ENCODE results near the gene MAP3K13.
"Not testable (repeated sequence)": the region's sequence is repeated elsewhere in the genome, so short reads cannot be mapped to it uniquely, and the experiment has no call there.

The MAP3K13 gene

DNA sequence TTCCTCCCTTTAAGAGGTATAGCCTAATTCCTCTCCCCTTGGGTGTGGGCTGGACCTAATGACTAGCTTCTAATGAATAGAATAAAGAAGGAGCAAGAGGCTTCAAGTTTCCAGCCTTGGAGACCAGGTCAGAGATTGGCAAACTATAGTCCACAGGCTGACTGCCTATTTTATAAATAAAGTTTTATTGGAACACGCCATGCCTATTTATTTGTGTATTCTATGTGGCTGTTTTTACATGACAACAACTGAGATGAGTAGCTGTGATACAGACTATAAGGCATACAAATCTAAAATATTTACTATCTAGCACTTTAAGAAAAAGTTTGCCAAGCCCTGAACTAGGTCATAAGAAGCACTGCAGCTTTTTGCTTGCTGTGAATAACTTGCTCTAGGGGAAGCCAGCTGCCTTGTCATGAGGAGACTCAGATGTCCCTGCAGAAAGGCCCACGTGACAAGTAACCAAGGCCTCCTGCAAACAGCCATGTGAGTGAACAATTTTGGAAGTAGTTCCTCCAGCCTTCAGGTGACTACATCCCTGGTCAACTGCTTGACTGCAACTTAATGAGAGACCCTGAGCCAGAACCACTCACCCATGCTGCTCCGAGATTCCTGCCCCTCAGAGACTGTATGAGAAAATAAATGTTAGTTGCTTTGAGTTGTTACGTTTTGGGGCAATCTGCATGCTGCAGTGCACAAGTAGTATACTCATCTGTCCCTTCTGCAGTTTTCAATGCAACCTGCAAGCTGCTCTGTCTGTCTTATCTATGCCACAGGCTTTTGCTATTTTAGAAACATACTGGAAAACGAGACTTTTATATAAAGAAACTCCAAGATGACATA lies 21.1 kb upstream of the MAP3K13 start:
- DNase-seq, result no peak

DNA sequence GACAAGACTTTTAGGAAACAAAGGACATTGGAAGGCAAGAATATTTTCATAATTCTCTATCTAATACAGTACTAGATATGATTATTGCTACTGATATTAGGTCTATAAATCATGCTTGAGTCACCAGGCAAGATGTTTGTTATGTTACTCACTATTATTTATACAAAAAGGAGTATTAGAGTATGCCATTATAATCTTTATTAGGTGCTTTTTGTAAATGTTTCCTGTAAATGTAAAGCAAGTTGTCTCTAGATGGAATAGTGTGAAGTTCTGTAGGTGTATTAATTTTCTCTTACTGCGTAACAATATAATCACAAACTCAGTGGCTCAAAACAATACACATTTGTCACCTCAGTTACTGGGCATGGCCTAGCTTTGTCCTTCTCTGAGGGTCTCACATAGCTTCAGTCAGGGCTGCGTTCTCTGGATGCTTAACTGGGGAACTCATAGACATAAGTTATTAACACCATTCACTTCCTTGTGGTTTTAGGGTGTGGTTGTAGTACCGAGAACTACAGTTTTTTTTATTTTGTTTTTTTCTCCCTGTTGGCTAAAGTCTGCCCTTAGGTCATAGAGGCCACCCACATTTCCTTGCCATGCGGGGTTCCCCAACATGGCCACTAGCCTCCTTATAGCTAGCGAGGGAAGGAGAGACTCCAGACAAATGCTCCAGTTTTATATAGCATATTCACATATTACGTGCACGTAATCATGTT lies 20.3 kb upstream of the MAP3K13 start:
- no peak for DNase-seq

DNA sequence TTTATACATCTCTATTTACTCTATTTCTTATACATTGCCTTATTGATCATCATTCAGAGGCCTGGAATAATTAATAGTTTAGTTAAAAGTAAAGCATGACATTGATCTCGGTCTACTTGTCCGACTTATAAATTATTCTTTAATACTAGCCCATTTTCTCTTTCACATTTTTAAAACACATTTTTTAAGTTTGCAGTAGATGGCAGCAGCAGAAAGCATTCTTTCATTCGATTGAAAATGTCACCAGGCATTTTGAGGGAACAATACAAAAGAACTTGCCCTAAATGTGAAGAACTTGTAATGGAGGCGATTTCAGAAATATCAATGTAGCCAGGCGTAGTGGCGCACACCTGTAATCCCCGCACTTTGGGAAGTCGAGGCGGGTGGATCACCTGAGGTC lies 15.5 kb upstream of the MAP3K13 start:
- DNase-seq, result no peak

DNA sequence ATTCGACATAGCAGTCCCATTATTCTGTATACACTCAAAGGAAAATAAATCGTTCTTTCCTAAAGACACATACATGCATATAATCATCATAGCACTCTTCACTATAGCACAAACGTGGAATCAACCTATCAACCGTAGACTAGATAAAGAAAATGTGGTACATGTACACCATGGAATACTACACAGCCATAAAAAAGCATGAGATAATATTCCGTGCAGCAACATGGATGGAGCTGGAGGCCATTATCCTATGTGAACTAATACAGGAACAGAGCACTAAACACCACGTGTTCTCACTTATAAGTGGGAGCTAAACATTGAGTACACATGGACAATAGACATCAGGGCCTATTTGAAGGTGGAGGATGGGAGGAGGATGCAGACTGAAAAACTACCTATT lies 12.1 kb upstream of the MAP3K13 start:
- DNase-seq, result no peak

DNA sequence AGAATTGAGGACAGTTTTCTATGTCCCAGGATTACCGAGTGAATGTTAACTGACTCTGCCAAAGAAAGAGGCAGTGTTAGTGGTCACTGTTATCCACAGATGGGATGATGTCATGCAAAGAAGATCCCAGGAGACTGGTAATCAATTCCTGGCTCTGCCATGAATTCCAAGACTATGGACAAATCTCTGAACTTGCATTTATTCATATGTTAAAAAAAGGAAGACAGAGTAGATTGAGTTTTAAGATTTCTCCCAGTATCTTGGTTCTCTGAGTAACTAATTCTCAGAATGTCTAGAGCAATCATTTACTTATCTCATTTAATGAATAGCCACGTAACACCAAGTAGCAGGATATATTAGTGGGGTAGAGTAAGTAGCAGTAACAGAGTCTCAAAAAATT lies 11.5 kb upstream of the MAP3K13 start:
- no peak for DNase-seq

DNA sequence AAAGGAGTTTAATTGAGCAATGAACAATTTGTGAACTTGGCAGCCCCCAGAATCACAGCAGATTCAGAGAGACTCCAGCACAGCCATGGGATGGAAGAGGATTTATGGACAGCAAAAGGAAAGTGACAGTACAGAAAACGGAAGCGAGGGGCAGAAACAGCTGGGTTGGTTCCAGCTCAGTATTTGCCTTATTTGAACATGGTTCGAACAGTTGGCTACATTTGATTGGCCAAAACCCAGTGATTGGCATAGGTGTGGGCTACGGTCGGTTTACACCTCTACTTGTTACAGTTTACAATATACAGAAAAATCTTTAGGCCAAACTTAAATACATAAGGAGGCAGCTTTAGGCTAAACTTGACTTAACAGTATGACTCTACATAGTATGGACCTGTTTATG lies 9.7 kb upstream of the MAP3K13 start:
- DNase-seq, result no peak

DNA sequence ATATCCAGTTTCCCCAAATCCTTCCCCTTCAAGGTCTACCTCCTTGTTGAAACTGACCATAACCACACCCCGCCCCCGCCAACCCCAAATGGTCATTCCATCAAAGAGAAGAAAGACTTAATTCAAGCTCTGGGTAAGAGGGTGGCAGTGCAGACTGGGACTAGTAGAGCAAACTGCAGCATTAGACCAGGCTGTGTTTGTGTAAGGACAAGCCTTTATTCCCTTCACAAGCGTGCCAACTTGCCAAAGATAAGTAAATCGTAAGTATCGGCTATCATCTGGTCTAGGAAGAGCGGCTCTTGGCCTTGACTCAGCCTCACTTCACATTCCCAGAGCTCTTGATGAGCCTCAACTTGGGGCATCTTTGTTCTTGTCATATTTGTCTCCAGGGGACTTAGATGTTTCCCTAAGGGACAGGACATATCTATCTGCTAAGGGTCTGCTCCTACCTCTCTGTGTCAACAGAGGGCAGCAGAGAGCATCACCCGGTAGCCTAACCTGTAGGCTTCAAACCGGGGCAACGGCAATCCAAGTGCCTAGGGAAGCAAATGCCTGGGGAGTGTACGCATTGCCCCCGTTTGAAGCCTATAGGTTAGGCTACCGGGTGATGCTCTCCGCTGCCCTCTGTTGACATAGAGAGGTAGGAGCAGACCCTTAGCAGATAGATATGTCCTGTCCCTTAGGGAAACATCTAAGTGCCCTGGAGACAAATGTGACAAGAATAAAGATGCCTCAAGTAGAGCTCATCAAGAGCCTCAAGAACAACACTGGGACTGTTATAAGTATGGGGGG lies 8.9 kb upstream of the MAP3K13 start:
- DNase-seq, result peak; percentile 54

DNA sequence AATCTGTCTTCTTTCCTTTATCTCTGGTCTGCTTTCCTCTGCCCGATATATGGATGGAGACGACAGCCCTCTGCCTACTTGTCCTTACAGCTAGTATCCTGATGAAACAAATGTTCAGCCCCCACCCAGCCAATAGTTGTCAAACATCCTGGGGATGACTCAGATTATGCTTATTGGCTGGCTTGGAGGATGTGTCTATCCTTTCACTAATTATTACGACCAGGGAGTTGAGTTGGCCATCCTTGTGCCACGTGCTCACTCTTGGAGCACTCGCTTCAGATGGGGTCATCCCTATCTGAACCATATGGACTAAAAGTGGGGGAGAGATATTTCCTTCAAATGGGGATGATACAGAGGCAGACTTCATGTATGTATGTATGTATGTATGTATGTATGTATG lies 6.4 kb upstream of the MAP3K13 start:
- DNase-seq, result no peak

DNA sequence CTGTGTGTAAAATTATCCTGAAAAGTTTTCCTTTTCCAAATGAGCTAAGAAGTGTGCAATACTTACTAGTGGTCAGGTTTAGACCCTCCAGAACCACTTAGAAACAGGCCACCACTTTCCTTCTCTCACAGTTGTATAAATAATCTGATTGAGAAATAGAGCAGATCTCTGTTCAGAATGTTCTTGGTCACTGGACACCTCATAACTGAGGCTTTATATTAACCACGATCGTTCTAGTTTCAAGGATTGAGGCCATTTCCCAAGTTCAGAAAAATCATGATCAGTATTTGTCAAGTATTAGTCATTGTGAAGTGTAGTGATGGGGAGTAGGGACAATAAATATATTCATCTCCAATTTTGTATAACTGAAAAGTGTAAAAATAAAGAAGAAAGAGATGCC lies 1.0 kb upstream of the MAP3K13 start:
- no peak for DNase-seq

DNA sequence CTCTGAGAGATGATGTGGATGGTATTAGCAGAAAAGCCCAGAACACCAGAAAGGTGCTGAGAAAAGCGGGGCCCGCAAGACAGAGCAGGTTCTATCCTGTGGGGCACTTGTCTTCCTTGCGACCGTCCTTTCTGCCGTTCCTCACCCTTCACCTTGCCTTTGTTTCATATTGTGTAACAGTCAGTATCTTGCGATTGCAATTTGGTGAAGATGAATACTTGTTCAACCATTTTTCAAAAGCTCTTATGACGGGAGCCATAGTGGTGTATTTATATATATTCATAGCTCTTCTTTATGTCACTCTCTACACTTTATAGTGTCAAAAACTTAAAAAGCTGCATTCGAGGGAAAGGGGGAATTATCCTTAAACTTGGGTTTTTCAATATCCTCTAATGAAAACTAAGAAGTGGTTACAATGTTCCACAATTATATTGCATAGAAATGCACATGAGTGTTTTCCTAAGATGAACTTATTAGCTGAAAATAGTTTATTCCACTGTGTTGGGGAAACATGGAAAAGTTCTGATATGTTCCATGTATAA lies 797 bp downstream of the MAP3K13 start:
- DNase-seq, result no peak

DNA sequence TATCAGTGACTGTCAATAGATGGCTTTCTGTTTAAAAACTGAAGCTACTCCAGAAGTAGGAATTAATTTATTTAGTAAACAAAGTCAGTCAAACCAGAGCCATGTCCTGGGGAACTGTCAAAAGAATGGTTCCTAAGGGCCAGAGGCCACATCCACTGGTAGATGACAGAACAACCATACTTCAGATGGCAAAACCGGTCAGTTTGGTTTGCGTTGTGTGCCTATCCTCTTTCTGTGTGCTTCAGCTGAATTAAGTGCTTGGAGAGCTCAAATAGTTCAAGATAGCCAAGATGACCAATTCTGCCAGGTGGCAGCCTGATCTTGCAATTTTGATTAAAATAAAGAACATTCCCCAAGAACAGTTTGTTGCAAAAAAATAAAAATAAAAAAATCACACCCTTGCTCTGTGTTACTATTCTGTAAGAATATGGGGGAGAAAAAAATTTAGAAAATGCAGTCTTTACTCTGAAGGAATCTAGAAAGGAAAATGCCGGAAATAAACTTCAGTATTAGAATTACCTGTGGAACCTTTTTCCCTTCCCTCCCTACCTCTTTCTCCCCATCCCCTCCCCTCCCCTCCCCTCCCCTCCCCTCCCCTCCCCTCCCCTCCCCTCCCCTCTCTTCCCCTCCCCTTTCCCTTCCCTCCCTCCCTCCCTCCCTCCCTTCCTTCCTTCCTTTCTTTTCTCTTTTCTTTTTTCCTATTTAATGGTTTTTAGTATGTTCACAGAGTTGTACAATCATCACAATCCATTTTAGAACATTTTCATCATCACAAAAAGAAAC lies 2.5 kb downstream of the MAP3K13 start:
- no peak for DNase-seq

DNA sequence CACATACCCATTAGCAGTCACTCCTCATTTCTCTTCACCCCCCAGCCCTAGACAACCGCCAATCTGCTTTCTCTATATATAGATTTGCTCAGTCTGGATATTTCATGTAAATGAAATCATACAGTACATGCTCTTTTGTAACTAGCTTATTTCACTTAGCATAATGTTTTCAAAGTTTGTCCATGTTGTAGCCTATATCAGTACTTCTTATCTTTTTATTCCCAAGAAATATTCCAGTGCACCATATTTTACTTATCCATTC lies 3.1 kb downstream of the MAP3K13 start:
- DNase-seq, result no peak

DNA sequence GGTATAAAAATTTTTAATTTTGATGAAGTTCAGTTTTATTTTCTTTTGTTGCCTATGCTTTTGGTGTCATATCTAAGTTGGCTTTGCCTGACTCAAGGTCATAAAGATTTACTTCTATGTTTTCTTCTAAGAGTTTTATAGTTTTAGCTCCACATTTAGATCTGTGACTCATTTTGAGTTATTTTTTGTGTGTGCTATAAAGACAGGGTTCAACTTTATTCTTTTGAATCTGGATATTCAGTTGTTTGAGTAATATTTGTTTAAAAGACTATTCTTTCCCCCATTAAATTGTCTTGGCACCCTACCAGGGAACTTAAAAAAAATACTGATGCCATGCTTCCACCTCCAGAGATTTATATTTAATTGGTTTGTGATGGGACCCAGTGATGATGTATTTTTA lies 4.0 kb downstream of the MAP3K13 start:
- no peak for DNase-seq

DNA sequence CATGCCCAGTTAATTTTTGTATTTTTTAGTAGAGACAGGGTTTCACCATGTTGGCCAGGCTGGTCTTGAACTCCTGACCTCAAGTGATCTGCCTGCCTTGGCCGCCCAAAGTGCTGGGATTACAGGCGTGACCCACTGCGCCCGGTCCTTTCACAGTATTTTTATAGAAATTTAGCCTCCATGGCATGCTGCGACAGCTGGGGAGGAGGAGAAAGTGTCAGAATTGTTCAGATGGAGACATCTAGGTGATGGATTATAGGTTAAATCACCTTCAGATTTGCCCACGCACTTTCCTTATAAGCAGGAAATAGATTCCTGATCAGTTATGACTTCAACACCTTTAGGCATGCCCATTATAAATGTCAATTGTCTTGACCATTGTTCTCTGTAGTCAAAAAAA lies 7.4 kb downstream of the MAP3K13 start:
- DNase-seq, result not testable (repeated sequence)

DNA sequence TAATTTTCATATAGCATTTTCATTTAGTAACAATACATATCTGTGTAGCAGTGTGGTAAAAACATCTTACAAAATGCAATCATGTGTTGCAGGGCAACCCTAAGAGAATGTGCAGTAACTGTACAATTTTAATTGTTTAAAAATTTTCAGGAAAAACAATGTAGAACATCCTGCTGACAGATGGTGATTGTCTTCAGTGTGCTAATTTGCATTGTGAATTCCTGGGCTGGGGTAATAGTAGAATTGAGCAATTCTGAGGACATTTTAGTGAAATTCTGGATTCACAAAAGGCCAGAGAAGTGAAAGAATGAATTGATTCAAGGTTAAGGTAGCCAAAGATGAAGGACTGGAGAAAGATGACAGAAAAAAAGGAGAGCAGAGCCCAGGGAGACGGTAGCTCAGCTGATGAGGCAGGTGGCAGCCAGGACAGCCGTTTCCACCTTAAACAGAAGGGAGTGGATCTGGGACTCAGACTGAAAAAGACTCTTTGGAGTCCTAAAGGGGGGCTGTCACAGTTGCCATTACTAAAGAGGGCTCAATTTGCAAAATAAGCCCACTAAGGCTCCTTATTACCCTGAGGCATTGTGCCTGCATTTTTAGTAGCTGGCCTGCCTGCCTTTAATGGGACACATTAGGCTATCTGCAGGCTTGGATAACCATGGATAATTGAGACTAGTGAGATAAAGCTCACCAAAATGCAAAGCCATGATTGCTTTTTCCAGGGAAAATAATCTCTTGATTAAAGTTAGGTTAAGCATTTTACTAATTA lies 8.6 kb downstream of the MAP3K13 start:
- no peak for DNase-seq

DNA sequence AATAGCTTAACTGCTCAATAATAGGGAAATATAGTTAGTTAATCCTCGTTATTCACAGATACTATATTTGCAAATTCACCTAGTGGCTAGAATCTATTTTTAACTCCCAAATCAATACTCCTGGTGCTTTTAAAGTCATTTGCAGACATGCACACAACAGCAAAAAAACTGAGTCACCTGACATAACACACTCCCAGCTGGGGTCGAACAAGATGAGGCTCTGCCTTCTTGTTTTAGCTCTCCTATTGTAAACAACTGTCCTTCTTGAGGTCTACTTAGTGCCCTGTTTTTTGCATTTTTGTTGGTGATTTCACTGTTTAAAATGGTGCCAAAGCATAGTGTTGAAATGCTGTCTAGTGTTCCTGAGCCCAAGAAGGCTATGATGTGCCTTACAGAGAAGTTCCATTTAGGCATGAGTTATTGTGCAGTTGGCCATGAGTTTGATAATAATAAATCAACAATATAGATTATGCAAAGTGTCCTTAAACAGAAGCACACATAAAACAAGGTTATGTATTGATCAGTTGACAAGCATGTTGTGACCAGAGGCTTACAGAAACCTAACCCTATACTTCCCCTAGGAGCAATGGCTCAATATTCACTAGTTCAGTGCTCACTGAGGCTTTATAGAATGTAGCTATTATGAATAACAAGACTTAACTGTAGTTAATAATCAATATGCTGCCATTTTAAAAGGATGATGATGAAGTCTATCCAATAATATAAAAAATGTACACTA lies 18.6 kb downstream of the MAP3K13 start:
- no peak for DNase-seq

DNA sequence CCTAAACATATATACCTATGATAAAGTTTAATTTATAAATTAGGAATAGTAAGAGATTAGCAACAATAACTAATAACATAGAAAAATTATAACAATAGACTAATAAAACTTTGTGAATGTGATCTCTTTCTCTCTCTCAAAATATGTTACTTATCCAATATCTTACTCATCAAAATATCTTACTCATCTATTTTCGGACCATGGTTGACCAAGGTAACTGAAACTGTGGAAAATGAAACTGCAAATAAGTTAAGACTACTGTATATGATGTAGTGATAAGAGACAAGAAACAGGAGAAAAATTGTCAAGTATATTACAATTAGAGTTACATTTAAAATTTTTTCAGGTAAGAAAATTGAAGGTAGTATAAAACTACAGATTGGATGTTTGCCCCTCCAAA lies 19.2 kb downstream of the MAP3K13 start:
- no peak for DNase-seq

DNA sequence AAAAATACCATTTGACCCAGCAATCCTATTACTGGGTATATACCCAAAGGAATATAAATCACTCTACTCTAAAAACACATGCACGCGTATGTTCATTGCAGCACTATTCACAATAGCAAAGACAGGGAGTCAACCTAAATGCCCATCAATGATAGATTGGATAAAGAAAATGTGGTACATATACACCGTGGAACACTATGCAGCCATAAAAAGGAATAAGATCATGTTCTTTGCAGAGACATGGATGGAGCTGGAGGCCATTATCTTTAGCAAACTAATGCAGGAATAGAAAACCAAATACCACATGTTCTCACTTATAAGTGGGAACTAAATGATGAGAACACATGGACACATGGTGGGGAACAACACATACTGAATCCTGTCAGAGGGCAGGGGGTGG lies 23.6 kb downstream of the MAP3K13 start:
- DNase-seq, result not testable (repeated sequence)

DNA sequence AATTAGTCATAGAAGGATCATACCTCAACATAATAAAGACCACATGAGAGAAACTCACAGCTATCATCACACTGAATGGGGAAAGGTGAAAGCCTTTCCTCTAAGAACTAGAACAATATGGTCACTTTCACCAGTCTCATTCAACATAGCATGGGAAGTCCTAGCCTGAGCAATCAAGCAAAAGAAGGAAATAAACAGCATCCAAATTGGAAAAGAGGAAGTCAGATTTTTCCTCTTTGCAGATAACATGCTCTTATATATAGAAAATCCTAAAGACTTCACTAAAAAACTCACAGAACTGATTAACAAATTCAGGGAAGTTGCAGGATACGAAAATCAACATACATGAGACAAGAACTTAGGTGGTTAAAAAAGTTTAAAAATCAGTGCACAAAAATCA lies 24.7 kb downstream of the MAP3K13 start:
- DNase-seq, result no peak

DNA sequence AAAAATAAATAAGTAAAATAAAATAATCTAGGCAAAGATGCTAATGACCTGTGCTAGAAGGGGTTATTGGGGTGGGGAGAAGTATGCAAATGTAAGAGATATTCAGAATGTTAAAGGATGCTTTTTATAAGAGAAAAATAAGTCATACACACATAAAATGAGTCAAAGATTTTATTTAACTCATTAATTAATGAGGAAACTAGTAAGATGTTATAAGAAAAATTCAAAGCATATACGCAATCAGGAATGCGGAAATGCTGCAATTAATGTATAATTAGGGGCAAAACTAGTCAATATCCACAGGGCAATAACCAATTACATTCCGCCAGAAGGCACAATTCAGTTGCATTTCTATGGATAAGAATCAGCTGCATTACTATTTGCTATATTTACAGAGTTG lies 30.1 kb downstream of the MAP3K13 start:
- no peak for DNase-seq

DNA sequence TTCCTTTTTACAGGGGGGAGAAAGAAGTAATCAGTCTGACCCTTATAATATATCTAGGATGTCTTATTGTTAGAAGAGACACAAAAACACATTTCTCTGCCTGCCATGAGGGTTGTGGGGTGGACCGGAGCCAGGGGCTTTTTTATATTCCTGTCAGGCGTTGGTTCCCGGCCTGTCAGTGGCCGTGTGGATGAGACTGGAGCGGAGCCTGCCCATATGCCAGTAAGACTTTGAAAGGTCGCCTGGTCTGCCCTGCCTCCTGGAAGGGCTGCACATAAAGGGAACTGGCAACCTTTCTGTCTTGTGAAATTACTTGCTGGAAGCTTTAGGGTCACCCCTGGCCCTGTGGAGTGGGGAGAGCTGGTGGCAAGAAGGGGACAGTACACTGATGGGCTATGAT lies 34.7 kb downstream of the MAP3K13 start:
- no peak for DNase-seq

Measured in activated CD8-positive, alpha-beta memory T cell treated with anti-CD3 and anti-CD28 coated beads, Interleukin-2, amount 50 U/mL, for 4 hours (primary cell).